ENCODE results near the gene IVL.

Gene IVL

DNA sequence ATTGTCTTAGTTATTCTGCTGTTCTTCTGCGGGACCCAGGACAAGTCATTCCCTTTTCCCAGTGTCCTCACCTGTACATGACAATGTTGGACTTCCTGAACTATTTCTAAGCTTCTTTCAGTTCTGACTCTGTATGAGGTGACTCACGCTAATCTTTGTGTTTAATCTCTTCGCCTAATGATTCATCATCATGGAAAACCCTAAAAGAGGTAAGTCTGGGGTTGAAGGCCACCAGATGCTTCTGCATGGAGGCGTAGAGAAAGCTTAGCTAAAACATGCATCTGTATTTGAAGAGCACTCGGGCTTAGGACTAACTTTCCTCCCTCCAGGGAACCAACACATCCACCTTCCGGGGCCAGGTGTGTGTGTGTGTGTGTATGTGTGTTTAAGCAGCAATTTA lies 46.1 kb downstream of the IVL start:
- no peak for DNase-seq

DNA sequence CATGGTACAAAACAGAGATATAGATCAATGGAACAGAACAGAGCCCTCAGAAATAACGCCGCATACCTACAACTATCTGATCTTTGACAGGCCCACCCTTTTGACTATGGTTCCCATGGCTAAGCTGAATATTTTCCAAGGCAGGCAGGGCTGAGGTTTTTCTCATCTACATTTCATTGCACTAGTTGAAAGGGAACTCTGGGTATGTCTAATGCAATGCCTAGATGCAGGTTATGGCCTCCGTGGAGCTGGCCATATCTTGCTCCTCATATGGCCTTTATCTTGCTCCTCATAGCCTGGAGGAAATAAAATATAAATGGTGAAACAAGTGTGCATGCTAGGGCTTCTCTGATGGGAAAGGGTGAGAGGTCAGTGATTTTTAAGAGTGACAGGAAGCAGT lies 49.2 kb downstream of the IVL start:
- DNase-seq: no peak

DNA sequence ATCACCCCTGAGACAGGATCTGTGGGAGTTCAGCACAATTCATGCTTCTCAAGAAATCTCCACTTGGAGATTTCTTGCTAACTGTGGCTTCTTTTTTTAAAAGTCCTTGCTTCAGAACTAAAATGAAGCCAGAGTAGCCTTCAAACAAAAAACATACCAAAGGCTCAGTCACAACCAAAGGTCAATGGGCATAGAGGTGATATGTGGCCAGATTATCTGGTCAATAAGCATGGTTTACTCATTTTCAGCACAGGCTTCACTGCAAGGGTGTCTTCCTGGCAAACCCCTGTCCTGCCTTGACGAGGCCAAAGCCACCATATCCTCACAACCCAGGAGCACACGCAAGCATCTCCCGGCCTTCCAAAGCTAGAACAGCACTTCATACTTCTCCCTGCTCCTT lies 50.9 kb downstream of the IVL start:
- DNase-seq: no peak

DNA sequence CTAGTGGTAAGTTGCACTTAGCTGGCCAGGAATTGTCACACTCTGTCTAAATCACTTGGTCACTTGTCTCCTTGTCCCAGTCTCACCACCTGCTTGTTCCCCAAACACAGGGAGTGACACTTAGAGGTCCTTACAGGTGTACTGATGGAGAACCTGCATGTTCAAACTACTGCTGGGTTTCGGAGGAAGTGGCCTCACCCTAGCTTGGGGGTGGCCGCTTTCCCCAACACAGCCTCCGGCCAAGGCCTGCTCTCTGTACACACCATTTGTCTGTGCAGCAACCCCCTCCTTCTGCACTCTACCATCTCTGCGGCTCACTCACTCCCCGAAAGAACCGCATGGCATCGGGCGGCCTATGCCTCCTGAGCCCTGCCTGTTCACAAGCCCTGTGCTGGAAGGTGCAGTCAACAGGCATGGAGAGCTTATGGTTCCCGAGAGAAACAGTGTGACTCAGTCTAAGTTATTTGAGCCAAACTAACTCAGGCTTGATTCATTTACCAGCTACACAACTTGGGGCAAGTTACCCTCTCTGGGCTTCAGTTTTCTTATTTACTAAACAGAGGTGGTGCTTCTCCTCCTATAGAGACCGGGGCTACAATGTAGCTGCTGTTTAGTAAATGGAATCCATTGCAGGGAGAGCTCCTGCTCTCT lies 51.6 kb downstream of the IVL start:
- DNase-seq: no peak

DNA sequence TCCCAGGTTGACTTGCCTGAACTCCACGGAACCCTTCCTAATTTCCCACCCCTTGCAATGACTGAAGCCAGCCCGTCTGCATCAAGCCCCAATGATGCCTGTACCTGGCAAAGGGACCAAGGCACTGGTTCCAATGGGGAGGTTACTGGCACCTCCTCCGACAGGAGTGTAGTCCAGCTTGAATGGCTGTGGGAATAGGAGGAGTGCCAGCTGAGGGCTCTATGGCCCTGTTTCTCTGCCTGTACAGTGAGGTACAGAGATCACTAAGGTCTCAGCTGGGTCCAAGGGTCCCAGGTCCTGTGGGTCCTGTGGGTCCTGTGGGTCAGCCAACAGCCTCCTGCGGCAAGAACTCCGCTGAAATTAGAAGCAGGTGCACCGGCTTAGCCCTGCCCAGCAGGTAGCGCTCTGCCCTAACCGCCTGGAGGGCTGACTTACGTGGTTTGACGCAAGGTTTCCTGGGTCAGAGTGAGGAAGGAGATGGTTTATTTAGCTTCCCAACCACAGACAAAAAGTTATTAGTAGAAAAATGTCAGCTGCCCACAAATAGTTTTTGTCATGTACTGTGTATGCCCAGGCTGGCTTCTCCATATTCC lies 52.2 kb downstream of the IVL start:
- DNase-seq: no peak
